Measurements from ENCODE around the gene SULT4A1.

SULT4A1 gene

DNA sequence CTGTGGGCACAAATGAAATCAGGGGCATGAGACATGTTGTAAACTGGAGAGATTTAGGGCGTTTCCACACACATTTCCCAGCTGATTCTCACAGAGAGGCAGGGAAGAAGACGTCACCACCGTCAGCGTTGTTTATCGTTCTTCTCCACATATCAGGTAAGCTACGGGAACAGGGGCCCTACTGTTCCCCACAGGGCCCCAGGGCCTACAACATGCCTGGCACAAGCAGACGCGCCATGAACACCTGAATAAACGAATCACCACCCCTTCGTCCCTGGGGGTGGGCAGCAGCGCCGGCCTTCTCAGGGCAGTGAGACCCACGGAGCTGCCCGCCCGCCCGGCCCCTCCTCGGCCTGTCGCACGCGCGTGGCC, 50.5 kb downstream of the SULT4A1 start:
- no peak overlapping the region for H3K27ac ChIP-seq (ENCODE audit: low read length)
- H3K36me3 ChIP-seq (ENCODE audit: control insufficient read depth in 1 of 2, insufficient read depth in 2 of 2, low read length in 2 of 2) = peaks cover 0 to 4% of the 10 kb centered on the region in 2 donors
- peaks cover 9% of the 10 kb centered on the region in 2 donors for H3K4me1 ChIP-seq (ENCODE audit: control insufficient read depth in 1 of 2, insufficient read depth in 2 of 2, low read length in 2 of 2)
- H3K4me3 ChIP-seq (ENCODE audit: low read depth in 1 of 2, low read length in 2 of 2) = peak overlapping the region; percentile 80 to 93
- H3K9me3 ChIP-seq (ENCODE audit: control insufficient read depth in 1 of 2, low read length in 2 of 2) = no peaks in the 10 kb centered on the region
- H3K27me3 ChIP-seq (ENCODE audit: low read depth, low read length) = no peaks in the 10 kb centered on the region

- Histone ChIP-seq H3K9me3 (ENCODE audit: control insufficient read depth in 1 of 2, low read length in 2 of 2) (peaks cover 0 to 5% of the 10 kb centered on the region in 2 donors), H3K4me1 (ENCODE audit: control insufficient read depth in 1 of 2, insufficient read depth in 2 of 2, low read length in 2 of 2) (no peaks in the 10 kb centered on the region), H3K27ac (ENCODE audit: low read length) (no peak overlapping the region), H3K27me3 (ENCODE audit: low read depth, low read length) (no peaks in the 10 kb centered on the region), H3K36me3 (ENCODE audit: control insufficient read depth in 1 of 2, insufficient read depth in 2 of 2, low read length in 2 of 2) (no peaks in the 10 kb centered on the region), H3K4me3 (ENCODE audit: low read depth in 1 of 2, low read length in 2 of 2) (no peak overlapping the region)
These were observed 59.3 kb downstream of the SULT4A1 start for GRCh38 chr22:43802897-43803495.

GRCh38 chr22:43800970-43801369, 61.3 kb downstream of the SULT4A1 start:
- Histone ChIP-seq H3K36me3 (ENCODE audit: control insufficient read depth in 1 of 2, insufficient read depth in 2 of 2, low read length in 2 of 2) (no peaks in the 10 kb centered on the region), H3K9me3 (ENCODE audit: control insufficient read depth in 1 of 2, low read length in 2 of 2) (peaks cover 0 to 5% of the 10 kb centered on the region in 2 donors), H3K4me1 (ENCODE audit: control insufficient read depth in 1 of 2, insufficient read depth in 2 of 2, low read length in 2 of 2) (no peaks in the 10 kb centered on the region), H3K27ac (ENCODE audit: low read length) (no peak overlapping the region), H3K27me3 (ENCODE audit: low read depth, low read length) (no peaks in the 10 kb centered on the region), H3K4me3 (ENCODE audit: low read depth in 1 of 2, low read length in 2 of 2) (no peak overlapping the region)

DNA sequence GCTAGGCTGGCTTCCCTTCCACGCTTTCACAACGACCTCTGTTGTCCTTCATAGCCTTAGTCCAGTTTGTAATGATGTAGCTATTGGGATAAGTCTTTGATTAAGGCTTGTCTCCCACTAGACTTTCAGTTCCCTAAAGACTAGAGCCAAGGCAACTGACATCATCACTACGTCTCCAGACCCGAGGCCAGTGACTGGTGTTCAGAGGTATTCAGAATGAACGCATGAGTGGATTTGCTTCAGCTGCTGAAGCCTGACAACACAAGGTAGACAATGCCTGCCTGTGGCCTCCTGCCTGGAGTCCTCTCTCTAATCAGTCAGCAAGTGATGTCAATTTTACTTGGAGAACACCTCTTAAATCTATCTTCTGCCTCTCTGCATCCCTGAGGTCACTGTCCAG, 63.8 kb downstream of the SULT4A1 start:
- Histone ChIP-seq H3K9me3 (ENCODE audit: control insufficient read depth in 1 of 2, low read length in 2 of 2) (peaks cover 0 to 5% of the 10 kb centered on the region in 2 donors), H3K27me3 (ENCODE audit: low read depth, low read length) (no peaks in the 10 kb centered on the region)

DNA sequence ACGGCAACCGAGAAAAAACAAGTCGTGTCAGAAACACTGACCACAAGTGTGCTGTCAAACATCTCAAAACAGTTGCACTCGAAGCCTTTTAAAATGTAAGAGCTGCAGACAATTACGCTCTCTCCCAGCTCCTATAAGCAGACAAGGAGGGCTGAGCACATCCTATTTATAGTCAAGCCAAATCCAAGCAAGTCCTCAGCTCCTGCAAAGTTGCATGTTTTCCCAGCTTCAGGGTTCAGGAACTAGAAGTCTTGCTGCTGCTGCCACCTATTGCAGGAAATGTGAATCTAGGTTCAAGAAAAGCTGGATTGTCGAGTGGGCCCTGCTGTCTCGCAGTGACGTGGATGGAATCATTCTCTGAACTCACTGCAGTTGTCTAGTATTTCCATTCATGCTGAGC, 65.7 kb downstream of the SULT4A1 start:
- Histone ChIP-seq H3K4me3 (ENCODE audit: low read depth in 1 of 2, low read length in 2 of 2) (no peak overlapping the region), H3K4me1 (ENCODE audit: control insufficient read depth in 1 of 2, insufficient read depth in 2 of 2, low read length in 2 of 2) (no peaks in the 10 kb centered on the region), H3K9me3 (ENCODE audit: control insufficient read depth in 1 of 2, low read length in 2 of 2) (peaks cover 0 to 5% of the 10 kb centered on the region in 2 donors), H3K36me3 (ENCODE audit: control insufficient read depth in 1 of 2, insufficient read depth in 2 of 2, low read length in 2 of 2) (no peaks in the 10 kb centered on the region), H3K27me3 (ENCODE audit: low read depth, low read length) (no peaks in the 10 kb centered on the region), H3K27ac (ENCODE audit: low read length) (no peak overlapping the region)

More for the DNA sequence above, 63.8 kb downstream of the SULT4A1 start:
- Histone ChIP-seq H3K36me3 (ENCODE audit: control insufficient read depth in 1 of 2, insufficient read depth in 2 of 2, low read length in 2 of 2) (no peaks in the 10 kb centered on the region), H3K27ac (ENCODE audit: low read length) (no peak overlapping the region), H3K4me1 (ENCODE audit: control insufficient read depth in 1 of 2, insufficient read depth in 2 of 2, low read length in 2 of 2) (no peaks in the 10 kb centered on the region), H3K4me3 (ENCODE audit: low read depth in 1 of 2, low read length in 2 of 2) (no peak overlapping the region)

DNA sequence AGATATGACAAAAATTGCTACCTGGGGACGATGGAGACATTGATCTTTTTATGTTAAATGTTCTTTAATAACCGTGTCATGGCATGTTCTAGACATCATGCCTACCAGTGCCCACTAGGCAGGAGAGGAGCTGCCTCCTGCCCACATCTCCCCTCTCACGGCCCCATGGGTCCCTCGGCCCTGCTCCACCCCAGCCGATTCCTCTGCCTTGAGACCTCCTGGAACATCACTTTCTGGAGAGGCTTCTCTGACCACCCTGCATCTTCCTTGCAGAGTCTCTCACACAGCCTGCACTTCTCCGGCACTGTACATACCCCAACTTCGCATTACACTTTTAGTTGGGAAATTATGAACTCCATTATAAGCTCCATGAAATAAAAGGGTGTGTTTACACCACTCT, 67.0 kb downstream of the SULT4A1 start:
- peaks cover 0 to 5% of the 10 kb centered on the region in 2 donors for H3K9me3 ChIP-seq (ENCODE audit: control insufficient read depth in 1 of 2, low read length in 2 of 2)
- H3K4me3 ChIP-seq (ENCODE audit: low read depth in 1 of 2, low read length in 2 of 2) = no peak overlapping the region
- no peaks in the 10 kb centered on the region for H3K27me3 ChIP-seq (ENCODE audit: low read depth, low read length)
- H3K36me3 ChIP-seq (ENCODE audit: control insufficient read depth in 1 of 2, insufficient read depth in 2 of 2, low read length in 2 of 2) = no peaks in the 10 kb centered on the region
- H3K4me1 ChIP-seq (ENCODE audit: control insufficient read depth in 1 of 2, insufficient read depth in 2 of 2, low read length in 2 of 2) = no peaks in the 10 kb centered on the region
- no peak overlapping the region for H3K27ac ChIP-seq (ENCODE audit: low read length)

GRCh38 chr22:43792905-43793304, 69.4 kb downstream of the SULT4A1 start:
- Histone ChIP-seq H3K27me3 (ENCODE audit: low read depth, low read length) (no peaks in the 10 kb centered on the region), H3K4me1 (ENCODE audit: control insufficient read depth in 1 of 2, insufficient read depth in 2 of 2, low read length in 2 of 2) (peaks cover 0 to 13% of the 10 kb centered on the region in 2 donors), H3K4me3 (ENCODE audit: low read depth in 1 of 2, low read length in 2 of 2) (no peak overlapping the region), H3K36me3 (ENCODE audit: control insufficient read depth in 1 of 2, insufficient read depth in 2 of 2, low read length in 2 of 2) (no peaks in the 10 kb centered on the region), H3K9me3 (ENCODE audit: control insufficient read depth in 1 of 2, low read length in 2 of 2) (no peaks in the 10 kb centered on the region), H3K27ac (ENCODE audit: low read length) (no peak overlapping the region)

DNA sequence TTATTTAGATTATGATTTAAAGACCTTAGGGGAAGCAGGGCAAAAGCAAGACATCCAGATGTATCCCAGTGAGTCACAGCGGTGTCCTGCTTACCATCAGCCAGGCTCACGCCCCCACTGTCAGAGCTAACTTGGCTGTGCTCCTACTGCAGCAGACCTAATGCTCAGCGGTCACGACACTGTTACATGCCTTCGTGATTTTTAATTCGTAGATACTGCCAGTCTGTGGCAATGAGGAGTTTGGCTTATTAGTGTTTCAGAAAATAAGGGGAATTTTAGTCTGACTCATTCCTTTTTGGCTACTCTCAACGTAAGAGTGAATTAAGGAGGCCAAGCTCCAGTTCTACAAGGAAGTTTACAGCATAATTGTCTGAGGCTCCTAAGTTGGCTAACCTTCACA, 72.9 kb downstream of the SULT4A1 start:
- H3K4me3 ChIP-seq (ENCODE audit: low read depth in 1 of 2, low read length in 2 of 2) = no peak overlapping the region
- H3K27ac ChIP-seq (ENCODE audit: low read length) = no peak overlapping the region
- H3K4me1 ChIP-seq (ENCODE audit: control insufficient read depth in 1 of 2, insufficient read depth in 2 of 2, low read length in 2 of 2) = peaks cover 0 to 13% of the 10 kb centered on the region in 2 donors
- H3K36me3 ChIP-seq (ENCODE audit: control insufficient read depth in 1 of 2, insufficient read depth in 2 of 2, low read length in 2 of 2) = no peaks in the 10 kb centered on the region
- H3K9me3 ChIP-seq (ENCODE audit: control insufficient read depth in 1 of 2, low read length in 2 of 2) = peaks cover 0 to 2% of the 10 kb centered on the region in 2 donors
- no peaks in the 10 kb centered on the region for H3K27me3 ChIP-seq (ENCODE audit: low read depth, low read length)

GRCh38 chr22:43783777-43784176, 78.5 kb downstream of the SULT4A1 start:
- Histone ChIP-seq H3K9me3 (ENCODE audit: control insufficient read depth in 1 of 2, low read length in 2 of 2) (peaks cover 0 to 2% of the 10 kb centered on the region in 2 donors), H3K27me3 (ENCODE audit: low read depth, low read length) (no peaks in the 10 kb centered on the region), H3K4me1 (ENCODE audit: control insufficient read depth in 1 of 2, insufficient read depth in 2 of 2, low read length in 2 of 2) (peaks cover 0 to under 1% of the 10 kb centered on the region in 2 donors), H3K36me3 (ENCODE audit: control insufficient read depth in 1 of 2, insufficient read depth in 2 of 2, low read length in 2 of 2) (peaks cover 0 to 3% of the 10 kb centered on the region in 2 donors), H3K27ac (ENCODE audit: low read length) (no peak overlapping the region), H3K4me3 (ENCODE audit: low read depth in 1 of 2, low read length in 2 of 2) (no peak overlapping the region)

DNA sequence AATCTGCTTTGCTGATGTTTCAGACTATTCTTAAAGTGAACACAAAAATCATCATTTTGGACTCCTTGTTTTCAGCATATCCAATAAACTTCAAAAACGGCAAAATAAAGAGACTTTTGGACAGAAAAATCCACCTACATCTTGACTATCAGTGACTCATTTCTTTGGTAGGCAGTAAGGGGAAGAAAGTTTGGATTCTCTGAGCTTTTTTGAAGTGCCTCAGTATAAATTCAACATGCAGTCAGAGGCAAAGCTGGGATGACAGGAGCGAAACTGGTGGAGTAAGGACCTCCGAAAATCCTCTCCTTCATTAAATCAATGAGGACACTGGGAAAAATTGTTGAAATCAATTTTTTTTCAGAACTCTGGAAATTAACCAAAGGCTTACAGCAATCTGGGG, 79.9 kb downstream of the SULT4A1 start:
- no peak overlapping the region for H3K4me3 ChIP-seq (ENCODE audit: low read depth in 1 of 2, low read length in 2 of 2)
- peaks cover 0 to 2% of the 10 kb centered on the region in 2 donors for H3K9me3 ChIP-seq (ENCODE audit: control insufficient read depth in 1 of 2, low read length in 2 of 2)
- H3K36me3 ChIP-seq (ENCODE audit: control insufficient read depth in 1 of 2, insufficient read depth in 2 of 2, low read length in 2 of 2) = peaks cover 0 to 3% of the 10 kb centered on the region in 2 donors
- H3K4me1 ChIP-seq (ENCODE audit: control insufficient read depth in 1 of 2, insufficient read depth in 2 of 2, low read length in 2 of 2) = no peaks in the 10 kb centered on the region
- H3K27ac ChIP-seq (ENCODE audit: low read length) = no peak overlapping the region
- no peaks in the 10 kb centered on the region for H3K27me3 ChIP-seq (ENCODE audit: low read depth, low read length)

DNA sequence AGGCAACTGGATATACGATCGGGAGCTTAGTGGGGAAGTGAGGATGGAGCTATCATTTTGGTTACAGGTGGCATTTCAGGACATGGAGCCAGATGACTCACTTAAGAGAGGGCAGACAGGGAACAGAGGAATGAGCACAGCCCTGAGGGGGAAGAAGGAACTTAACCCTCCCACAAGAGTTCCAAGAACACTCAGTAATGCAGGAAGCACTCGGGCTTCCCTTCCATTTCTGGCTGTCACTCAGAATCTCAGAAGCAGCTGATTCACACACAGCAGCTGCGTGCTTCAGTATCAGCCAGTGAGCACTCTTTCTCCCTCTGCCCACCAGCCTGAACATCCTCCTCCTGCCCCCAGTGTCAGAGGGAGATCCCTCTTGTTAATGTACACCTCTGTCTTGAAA, 85.0 kb downstream of the SULT4A1 start:
- no peaks in the 10 kb centered on the region for H3K9me3 ChIP-seq (ENCODE audit: control insufficient read depth in 1 of 2, low read length in 2 of 2)
- no peak overlapping the region for H3K4me3 ChIP-seq (ENCODE audit: low read depth in 1 of 2, low read length in 2 of 2)
- H3K36me3 ChIP-seq (ENCODE audit: control insufficient read depth in 1 of 2, insufficient read depth in 2 of 2, low read length in 2 of 2) = peaks cover 0 to 3% of the 10 kb centered on the region in 2 donors
- no peaks in the 10 kb centered on the region for H3K4me1 ChIP-seq (ENCODE audit: control insufficient read depth in 1 of 2, insufficient read depth in 2 of 2, low read length in 2 of 2)
- H3K27ac ChIP-seq (ENCODE audit: low read length) = no peak overlapping the region
- no peaks in the 10 kb centered on the region for H3K27me3 ChIP-seq (ENCODE audit: low read depth, low read length)

- Histone ChIP-seq H3K27ac (ENCODE audit: low read length) (no peak overlapping the region), H3K4me1 (ENCODE audit: control insufficient read depth in 1 of 2, insufficient read depth in 2 of 2, low read length in 2 of 2) (no peaks in the 10 kb centered on the region), H3K27me3 (ENCODE audit: low read depth, low read length) (no peaks in the 10 kb centered on the region), H3K9me3 (ENCODE audit: control insufficient read depth in 1 of 2, low read length in 2 of 2) (no peaks in the 10 kb centered on the region), H3K4me3 (ENCODE audit: low read depth in 1 of 2, low read length in 2 of 2) (no peak overlapping the region), H3K36me3 (ENCODE audit: control insufficient read depth in 1 of 2, insufficient read depth in 2 of 2, low read length in 2 of 2) (peaks cover 0 to 3% of the 10 kb centered on the region in 2 donors)
These were observed 86.1 kb downstream of the SULT4A1 start for GRCh38 chr22:43776081-43776670.
